GM23248 (cell line): ENCODE data around the gene TMEM235.

ENCODE experiments used
- EZH2 ChIP-seq: fragments of 200-600 bp; sonication (generic); IDR thresholded peaks from 2 replicates; pipeline ENCODE4 v1.6.1; 2018; ENCODE audit warnings: antibody characterized with exemption, mild to moderate bottlenecking; ENCODE audit not compliant: insufficient read depth, poor library complexity, severe bottlenecking
- EZH2phosphoT487 ChIP-seq: fragments of 200-600 bp; sonication (generic); IDR thresholded peaks from 2 replicates; pipeline ENCODE4 v1.6.1; 2018; ENCODE audit warnings: antibody characterized with exemption, moderate library complexity, mild to moderate bottlenecking, low read depth; ENCODE audit not compliant: insufficient read depth

DNA sequence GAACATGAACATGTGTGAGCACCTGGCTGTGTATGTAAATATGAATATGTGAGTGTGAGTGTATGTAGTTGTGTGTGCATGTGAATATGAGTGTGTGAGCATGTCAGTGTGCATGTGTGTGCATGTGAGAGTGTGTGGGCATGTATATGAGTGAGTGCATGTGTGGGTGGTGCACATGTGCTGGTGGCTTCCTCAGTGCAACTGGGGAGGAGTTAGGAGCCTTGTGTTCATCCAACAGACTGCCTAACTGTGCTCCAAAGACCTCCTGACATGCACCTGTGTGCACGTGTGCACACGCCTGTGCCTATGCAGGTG is 1.4 kb downstream of the TMEM235 start:
- TF ChIP-seq EZH2phosphoT487 (no peak), EZH2 (no peak)
